Calu3 (cell line): ENCODE data around the gene CCDC177. TPM values are rescaled to one million over a fixed set of nuclear protein-coding genes. Genes with fewer than 3 reads are reported as not detected.

ENCODE experiments used
- Bru-seq: library from RNA; stranded (reverse); fragments of 400-500 nt; gene quantifications from one replicate; lab custom pipeline; 2021; lab: Mats Ljungman, UMichigan
- BruChase-seq, 2 experiments: library from RNA; stranded (reverse); fragments of 400-500 nt; gene quantifications; one replicate each; lab custom pipeline; 2021; lab: Mats Ljungman, UMichigan
- BruUV-seq: library from RNA; stranded (reverse); fragments of 400-500 nt; replicated peaks from 2 replicates; lab custom pipeline; 2021; lab: Mats Ljungman, UMichigan
- CTCF ChIA-PET: fragments of 300-600 bp; sonication (Branson Sonifier 250); formaldehyde crosslinking; loops from one replicate; lab custom pipeline; 2022; ENCODE audit warnings: antibody characterized with exemption; lab: Charles Lee
- DNase-seq: peaks from one replicate; pipeline ENCODE4 v3.0.0; 2022
- H3K27ac Mint-ChIP-seq: one replicate; pipeline ENCODE4 v1.8.0; 2022; ENCODE audit warnings: mixed read lengths; ENCODE audit not compliant: unreplicated experiment
- H3K27me3 Mint-ChIP-seq: one replicate; pipeline ENCODE4 v1.8.0; 2022; ENCODE audit warnings: mixed read lengths; ENCODE audit not compliant: unreplicated experiment
- H3K36me3 Mint-ChIP-seq: one replicate; pipeline ENCODE4 v1.8.0; 2022; ENCODE audit warnings: mild to moderate bottlenecking, moderate library complexity, mixed read lengths; ENCODE audit not compliant: insufficient read depth, unreplicated experiment
- H3K4me1 Mint-ChIP-seq: one replicate; pipeline ENCODE4 v1.8.0; 2022; ENCODE audit warnings: mild to moderate bottlenecking, low read depth, mixed read lengths; ENCODE audit not compliant: unreplicated experiment
- H3K4me3 Mint-ChIP-seq: one replicate; pipeline ENCODE4 v1.8.0; 2022; ENCODE audit warnings: mild to moderate bottlenecking, low read depth, moderate library complexity, mixed read lengths; ENCODE audit not compliant: unreplicated experiment
- H3K9me3 Mint-ChIP-seq: one replicate; pipeline ENCODE4 v1.8.0; 2022; ENCODE audit warnings: low read depth, mixed read lengths; ENCODE audit not compliant: unreplicated experiment
- CTCF ChIP-seq: fragments of 200-600 bp; IDR thresholded peaks from one replicate; pipeline ENCODE4 v1.8.0; 2022; ENCODE audit warnings: antibody characterized with exemption; ENCODE audit not compliant: unreplicated experiment
- intact Hi-C: fragments of 100-400 bp; cut with micrococcal nuclease; formaldehyde crosslinking; loops from one replicate; pipeline ENCODE4 v1.10.0; 2022; ENCODE audit not compliant: unreplicated experiment
- long read RNA-seq: library from polyadenylated mRNA; stranded (forward); transcript quantifications from one replicate; pipeline ENCODE4 v2.0.0, GENCODE V29; 2022
- total RNA-seq: library from RNA; stranded (reverse); gene quantifications from 2 replicates; pipeline ENCODE4 v1.2.3, GENCODE V29; 2022

The CCDC177 gene
- not detected in 2 replicates for total RNA-seq
- Bru-seq, nascent RNA, result not detected
- BruChase-seq, experiment 1, labeled RNA remaining after a 6-hour chase, result not detected
- not detected for BruChase-seq, experiment 2, labeled RNA remaining after a 2-hour chase
- long read RNA-seq, result 0 reads

GRCh38 chr14:69574263-69574953, at the start of gene CCDC177:
Gene CCDC177 (minus strand): TSS chr14:69574871. CDS start chr14:69573622, 1,249 bp downstream.
- peaks cover 65% of the 10 kb centered on the region for H3K27me3 Mint-ChIP-seq
- peaks cover 9% of the 10 kb centered on the region for H3K4me1 Mint-ChIP-seq
- intact Hi-C loops, result loop anchor here (1.0 to 10.0 kb wide), 4 partner anchors 39 to 332 kb away; no protein-coding TSS in a partner anchor
- BruUV-seq, result no TSS peak
- H3K36me3 Mint-ChIP-seq, result peaks cover 22% of the 10 kb centered on the region
- peak; percentile 73 for TF ChIP-seq CTCF
- peak within 1 kb of the TSS; percentile 55 for H3K4me3 Mint-ChIP-seq
- CTCF ChIA-PET, result interaction anchor here (0.9 to 1.4 kb wide), 4 partner anchors 38 to 99 kb away, joined by 3 to 7 read pairs (median 4); no protein-coding TSS in a partner anchor
- peak; percentile 79 for DNase-seq
- H3K9me3 Mint-ChIP-seq, result no peaks in the 10 kb centered on the region
- H3K27ac Mint-ChIP-seq, result no peak within 1 kb of the TSS

- no TSS peak for BruUV-seq
- no peak for DNase-seq
- Mint-ChIP-seq H3K27ac (no peak overlapping the region), H3K36me3 (peaks cover 16% of the 10 kb centered on the region), H3K4me3 (no peak overlapping the region), H3K27me3 (no peaks in the 10 kb centered on the region), H3K4me1 (peaks cover 54% of the 10 kb centered on the region), H3K9me3 (no peaks in the 10 kb centered on the region)
- CTCF ChIA-PET, result no interaction called here
- intact Hi-C loops, result no loop called here
- TF ChIP-seq CTCF, result no peak
Observed at GRCh38 chr14:69624136-69624535, 49.5 kb upstream of the CCDC177 start.

- TF ChIP-seq CTCF, result no peak
- peaks cover 76% of the 10 kb centered on the region for H3K4me1 Mint-ChIP-seq
- intact Hi-C loops, result loop anchor here (1.0 to 2.0 kb wide), 3 partner anchors 9 to 30 kb away; no protein-coding TSS in a partner anchor
- peaks cover 18% of the 10 kb centered on the region for H3K36me3 Mint-ChIP-seq
- H3K27me3 Mint-ChIP-seq, result no peaks in the 10 kb centered on the region
- H3K4me3 Mint-ChIP-seq, result peak overlapping the region; percentile 60
- H3K27ac Mint-ChIP-seq, result peak overlapping the region; percentile 94
- no peaks in the 10 kb centered on the region for H3K9me3 Mint-ChIP-seq
- BruUV-seq, result no TSS peak
- CTCF ChIA-PET, result interaction anchor here (0.8 to 1.2 kb wide), 3 partner anchors 23 to 93 kb away, joined by 3 to 4 read pairs (median 4); no protein-coding TSS in a partner anchor
- peak; percentile 32 for DNase-seq
Observed at GRCh38 chr14:69620981-69621380, 46.3 kb upstream of the CCDC177 start.

- peak; percentile 70 for DNase-seq
- Mint-ChIP-seq H3K36me3 (peaks cover 22% of the 10 kb centered on the region), H3K27ac (peak overlapping the region; percentile 94), H3K4me1 (peaks cover 76% of the 10 kb centered on the region), H3K4me3 (peak overlapping the region; percentile 60), H3K9me3 (no peaks in the 10 kb centered on the region), H3K27me3 (no peaks in the 10 kb centered on the region)
- no TSS peak for BruUV-seq
- CTCF ChIA-PET, result interaction anchor here (1.0 kb wide), 1 partner anchor 24 kb away, joined by 4 read pairs; no protein-coding TSS in a partner anchor
- TF ChIP-seq CTCF, result no peak
- intact Hi-C loops, result loop anchor here (1.0 to 2.0 kb wide), 3 partner anchors 8 to 31 kb away; no protein-coding TSS in a partner anchor
Observed at GRCh38 chr14:69620211-69620611, 45.5 kb upstream of the CCDC177 start.
